ENCODE data around the gene SCN1A. TPM values are rescaled to one million over a fixed set of nuclear protein-coding genes. Genes with fewer than 3 reads are reported as not detected.
"Not testable (repeated sequence)": the region's sequence is repeated elsewhere in the genome, so short reads cannot be mapped to it uniquely, and the experiment has no call there.

The SCN1A gene
- 11.1 TPM for total RNA-seq (ENCODE audit: insufficient read depth, low replicate concordance)

- DNase-seq (ENCODE audit: low spot score): peak; percentile 43
Measured at GRCh38 chr2:166127217-166128155, at the start of gene SCN1A. SCN1A (minus strand) TSS chr2:166128020; CDS start chr2:166073621, 54,399 bp downstream.

DNA sequence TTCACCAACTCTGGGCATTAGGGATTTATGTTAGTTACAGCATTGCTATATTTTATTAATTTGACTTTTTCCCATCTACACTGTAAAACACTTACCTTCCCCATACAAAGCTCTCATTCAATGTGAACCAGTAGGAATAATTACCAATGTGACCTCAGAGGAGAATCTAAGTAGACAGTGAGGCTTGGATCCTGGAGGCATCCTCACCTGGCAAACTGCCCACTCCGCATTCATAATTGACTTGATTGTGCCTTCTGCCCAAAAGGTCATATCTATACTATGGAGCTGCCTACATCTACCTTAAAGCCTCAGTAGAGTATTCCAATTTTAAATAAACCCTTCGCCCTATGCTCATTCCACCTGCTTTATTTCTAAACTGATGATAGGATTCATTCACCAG, 45.4 kb upstream of the SCN1A start:
- no peak for DNase-seq (ENCODE audit: low spot score)

GRCh38 chr2:166171216-166171615, 43.4 kb upstream of the SCN1A start:
- no peak for DNase-seq (ENCODE audit: low spot score)

GRCh38 chr2:166170356-166170755, 42.5 kb upstream of the SCN1A start:
- no peak for DNase-seq (ENCODE audit: low spot score)

- DNase-seq (ENCODE audit: low spot score): no peak
Measured at GRCh38 chr2:166167449-166167848, 39.6 kb upstream of the SCN1A start.

DNA sequence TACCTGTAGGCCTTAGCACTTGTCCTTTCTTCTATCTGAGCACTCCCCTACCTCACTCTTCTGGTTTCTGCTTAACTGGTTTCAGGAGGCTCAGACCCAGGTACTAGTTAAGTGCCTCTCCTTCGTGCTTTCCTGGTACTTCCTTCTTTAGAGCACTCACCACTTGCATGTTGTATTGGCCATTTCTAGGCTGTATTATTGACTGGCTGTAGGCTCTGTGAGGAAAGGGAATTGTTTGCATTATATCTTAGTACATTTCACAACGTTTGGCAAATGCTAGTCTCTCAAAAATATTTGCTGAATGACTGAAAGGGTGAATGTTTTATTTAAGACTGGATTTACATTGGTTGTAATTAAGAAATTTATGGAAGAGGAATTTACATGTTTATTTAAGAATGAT, 36.0 kb upstream of the SCN1A start:
- no peak for DNase-seq (ENCODE audit: low spot score)

- no peak for DNase-seq (ENCODE audit: low spot score)
Measured at GRCh38 chr2:166158546-166158945, 30.7 kb upstream of the SCN1A start.

DNA sequence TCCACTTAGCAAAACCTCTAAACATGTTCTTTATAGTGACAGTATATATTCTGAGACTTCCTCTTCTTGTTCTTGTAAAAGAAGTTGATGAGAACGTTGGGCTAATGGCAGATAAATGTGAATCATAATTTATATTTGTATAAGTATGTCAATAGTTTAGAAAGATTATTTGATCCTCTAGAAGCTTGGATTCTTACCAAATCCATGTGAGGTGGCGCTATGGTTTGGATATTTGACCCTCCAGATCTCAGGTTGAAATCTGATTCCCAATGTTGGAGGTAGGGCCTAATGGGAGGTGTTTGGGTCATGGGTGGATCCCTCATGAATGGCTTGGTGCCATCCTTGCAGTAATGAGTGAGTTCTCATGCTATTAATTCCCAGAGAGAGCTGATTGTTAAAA, 29.8 kb upstream of the SCN1A start:
- DNase-seq (ENCODE audit: low spot score): no peak

DNA sequence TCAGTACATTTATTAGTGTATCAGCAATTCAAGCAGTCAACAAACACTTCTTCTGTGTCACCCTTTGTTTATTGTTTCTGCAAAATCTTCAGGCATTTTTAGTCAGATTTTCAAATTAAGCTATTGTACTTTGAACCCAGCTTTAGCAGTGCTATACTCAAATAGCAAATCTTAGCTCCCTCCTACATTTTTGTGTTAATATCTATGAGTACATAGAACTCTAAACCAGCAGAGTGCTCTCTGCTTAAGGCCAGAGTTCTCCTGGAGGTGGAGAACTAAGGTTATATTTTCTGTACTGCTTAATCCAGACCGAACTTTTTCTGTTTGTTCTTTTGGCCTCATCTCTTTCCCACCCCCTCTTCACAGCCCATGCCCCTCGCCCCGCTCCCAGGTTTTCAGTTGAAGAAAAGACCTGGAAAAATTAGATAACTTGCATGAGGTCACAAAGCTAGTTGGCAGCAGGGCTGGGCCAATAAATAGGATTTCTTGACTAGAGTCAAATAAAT, 29.2 kb upstream of the SCN1A start:
- no peak for DNase-seq (ENCODE audit: low spot score)

DNA sequence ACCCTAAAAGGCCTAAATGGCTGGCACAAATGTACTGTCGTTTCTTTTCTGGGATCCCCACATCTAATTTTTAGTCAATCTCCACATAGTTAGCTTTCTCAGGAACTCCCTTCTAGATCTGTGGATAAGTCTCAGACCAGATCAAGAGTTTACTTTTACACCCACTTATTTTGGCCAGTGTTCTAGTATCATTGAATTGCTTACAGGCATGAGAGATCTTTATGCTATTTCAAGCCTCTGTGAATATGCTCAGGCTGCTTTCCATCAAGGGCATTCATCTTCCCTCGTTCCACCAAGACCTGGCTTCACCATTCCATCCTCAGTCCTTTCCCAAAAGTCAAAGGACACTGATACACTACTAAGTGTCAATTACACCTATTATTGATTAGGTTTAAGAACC, 27.8 kb upstream of the SCN1A start:
- no peak for DNase-seq (ENCODE audit: low spot score)

GRCh38 chr2:166154685-166155338, 27.0 kb upstream of the SCN1A start:
- no peak for DNase-seq (ENCODE audit: low spot score)

DNA sequence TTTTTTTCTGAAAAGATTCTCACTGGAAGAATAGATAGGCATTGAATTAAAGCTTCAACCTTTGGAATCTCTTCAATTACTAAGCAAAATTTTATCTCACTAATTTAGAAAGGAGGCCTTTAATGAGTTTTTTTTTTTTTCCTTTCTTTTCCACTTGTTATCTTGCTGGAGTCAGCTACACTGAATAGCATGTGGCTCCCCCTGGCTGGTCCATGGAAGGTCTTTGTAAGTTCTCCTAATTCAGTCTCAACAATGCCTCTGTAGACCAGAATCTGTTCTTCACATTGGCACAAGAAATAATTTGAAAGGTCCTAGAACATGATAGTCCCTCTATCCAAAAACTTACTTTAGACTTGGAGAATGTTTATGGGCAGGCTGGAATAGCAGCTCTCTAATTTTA, 24.2 kb upstream of the SCN1A start:
- DNase-seq (ENCODE audit: low spot score): no peak

GRCh38 chr2:166148500-166149400, 20.9 kb upstream of the SCN1A start:
- no peak for DNase-seq (ENCODE audit: low spot score)

DNA sequence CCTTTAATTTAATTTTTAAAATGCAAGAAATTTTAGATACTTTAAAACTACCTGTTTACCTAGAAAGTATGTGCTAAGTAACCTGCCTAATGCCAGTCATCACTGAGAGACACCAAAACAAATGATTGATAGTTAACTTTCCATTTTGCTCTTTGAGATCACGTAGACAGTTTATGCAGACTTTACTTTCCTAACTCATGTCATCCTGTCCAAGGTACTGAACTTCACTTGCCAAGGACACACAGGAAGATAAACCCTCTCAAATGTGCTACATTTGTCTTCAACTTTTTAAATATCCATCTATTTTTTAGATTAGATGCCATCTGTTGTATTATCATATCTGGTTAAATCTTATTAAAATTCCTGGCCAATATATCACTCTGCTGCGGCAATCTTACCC, 20.1 kb upstream of the SCN1A start:
- no peak for DNase-seq (ENCODE audit: low spot score)

GRCh38 chr2:166144071-166144470, 16.3 kb upstream of the SCN1A start:
- DNase-seq (ENCODE audit: low spot score): no peak

GRCh38 chr2:166140932-166141331, 13.1 kb upstream of the SCN1A start:
- no peak for DNase-seq (ENCODE audit: low spot score)

DNA sequence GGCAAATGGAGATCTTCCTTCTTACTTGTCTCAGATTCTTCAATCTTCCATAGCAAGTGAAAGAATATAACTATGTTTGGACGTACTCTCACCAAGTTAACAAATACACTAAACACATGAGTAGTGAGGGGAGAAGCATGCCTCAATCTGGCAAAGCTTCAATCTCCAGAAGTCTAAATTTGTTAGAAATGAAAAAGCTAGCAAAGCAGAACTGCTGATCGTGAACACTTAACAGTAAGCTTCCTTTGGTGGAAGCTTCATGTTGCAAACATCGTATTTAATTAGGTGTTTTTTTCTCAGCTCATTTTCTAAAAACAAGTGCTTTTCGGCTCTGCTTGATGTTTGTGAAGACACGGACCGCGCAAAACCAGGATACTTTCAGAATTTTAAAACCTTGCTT, 12.7 kb upstream of the SCN1A start:
- DNase-seq (ENCODE audit: low spot score): no peak

- DNase-seq (ENCODE audit: low spot score): not testable (repeated sequence)
Measured at GRCh38 chr2:166139479-166139878, 11.7 kb upstream of the SCN1A start.

DNA sequence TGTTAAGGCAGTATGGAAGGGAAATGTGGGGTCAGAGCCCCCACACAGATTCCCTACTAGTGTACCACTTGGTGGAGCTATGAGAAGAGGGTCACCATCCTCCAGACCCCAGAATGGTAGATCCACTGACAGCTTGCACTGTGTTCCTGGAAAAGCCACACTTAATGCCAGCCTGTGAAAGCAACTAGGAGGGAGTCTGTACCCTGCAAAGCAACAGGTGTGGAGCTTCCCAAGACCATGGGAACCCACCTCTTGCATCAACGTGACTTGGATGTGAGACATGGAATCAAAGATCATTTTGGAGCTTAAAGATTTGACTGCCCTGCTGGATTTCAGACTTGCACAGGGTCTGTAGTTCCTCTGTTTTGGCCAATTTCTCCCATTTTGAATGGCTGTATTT, 10.8 kb upstream of the SCN1A start:
- no peak for DNase-seq (ENCODE audit: low spot score)

GRCh38 chr2:166138144-166138543, 10.3 kb upstream of the SCN1A start:
- DNase-seq (ENCODE audit: low spot score): no peak

DNA sequence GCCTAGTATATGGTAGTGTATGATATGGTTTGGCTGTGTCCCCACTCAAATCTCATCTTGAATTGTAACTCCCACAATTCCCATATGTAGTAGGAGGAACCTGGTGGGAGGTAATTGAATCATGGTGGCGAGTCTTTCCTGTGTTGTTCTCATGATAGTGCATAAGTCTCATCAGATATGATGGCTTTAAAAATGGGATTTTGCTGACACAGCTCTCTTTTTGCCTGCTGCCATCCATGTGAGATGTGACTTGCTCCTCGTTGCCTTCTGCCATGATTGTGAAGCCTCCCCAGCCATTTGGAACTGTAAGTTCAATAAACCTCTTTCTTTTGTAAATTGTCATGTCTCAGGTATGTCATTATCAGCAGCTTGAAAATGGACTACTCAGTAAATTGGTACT, 9.5 kb upstream of the SCN1A start:
- DNase-seq (ENCODE audit: low spot score): no peak

DNA sequence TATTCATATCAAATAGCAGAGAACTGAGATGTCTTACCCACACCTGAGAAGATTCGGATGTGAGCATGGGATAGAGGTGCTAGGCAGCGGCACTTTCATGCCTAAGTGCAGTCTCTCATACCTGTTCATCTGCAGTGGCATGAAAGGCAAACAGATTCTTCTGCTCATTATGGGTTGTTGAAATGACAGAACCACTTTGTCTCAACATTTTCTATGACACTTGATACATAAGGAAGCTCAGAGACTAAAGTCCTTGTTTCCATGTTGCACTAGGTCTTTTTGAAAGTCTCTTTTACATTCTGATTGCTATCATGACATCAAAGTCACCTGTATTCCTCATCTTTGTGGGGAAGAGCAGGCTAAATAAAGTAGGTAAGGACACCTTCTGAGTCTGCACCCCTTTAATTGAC, 8.0 kb upstream of the SCN1A start:
- DNase-seq (ENCODE audit: low spot score): no peak
